ENCODE results near the gene ADAM11.
"Not testable (repeated sequence)": the region's sequence is repeated elsewhere in the genome, so short reads cannot be mapped to it uniquely, and the experiment has no call there.

The ADAM11 gene

DNA sequence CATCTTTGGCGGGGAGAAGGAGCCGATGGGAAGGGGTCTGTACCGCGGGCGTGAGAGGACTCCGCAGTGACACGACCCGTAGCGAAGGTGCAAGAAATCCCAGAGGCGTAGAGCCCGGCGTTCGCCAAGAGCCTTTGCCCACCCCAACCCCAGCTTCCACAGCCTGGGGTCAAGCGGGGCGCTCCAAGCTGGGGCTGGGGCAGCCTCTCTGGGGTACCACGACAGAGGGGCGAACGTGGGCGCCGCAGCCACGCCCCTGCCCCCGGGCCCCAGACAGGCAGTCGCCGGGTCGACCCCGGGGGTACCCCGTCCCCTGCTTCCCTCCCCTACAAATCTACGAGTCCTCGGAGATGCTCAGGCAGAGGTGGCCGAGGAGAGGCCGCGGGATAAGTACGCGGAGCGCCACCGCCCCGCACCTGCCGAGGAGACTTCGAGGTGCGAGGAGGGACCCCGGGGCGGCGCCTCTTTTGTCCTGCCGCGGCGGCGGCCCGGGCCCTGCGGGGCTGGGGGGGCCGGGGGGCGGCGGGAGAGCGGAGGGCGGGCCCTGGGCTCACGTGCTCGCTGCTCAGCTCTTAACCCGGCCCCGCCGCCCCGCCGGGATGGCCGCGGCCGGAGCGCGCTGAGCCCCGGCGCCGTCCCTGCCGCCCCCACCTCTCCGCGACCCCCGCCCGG, at the start of gene ADAM11:
Gene ADAM11, plus strand, starts transcription at position 575 of the 672 bp plus-strand sequence. CDS start 212 bp downstream, outside the sequence.
- no peak for DNase-seq (ENCODE audit: low read depth in 1 of 2, low spot score in 1 of 2)

DNA sequence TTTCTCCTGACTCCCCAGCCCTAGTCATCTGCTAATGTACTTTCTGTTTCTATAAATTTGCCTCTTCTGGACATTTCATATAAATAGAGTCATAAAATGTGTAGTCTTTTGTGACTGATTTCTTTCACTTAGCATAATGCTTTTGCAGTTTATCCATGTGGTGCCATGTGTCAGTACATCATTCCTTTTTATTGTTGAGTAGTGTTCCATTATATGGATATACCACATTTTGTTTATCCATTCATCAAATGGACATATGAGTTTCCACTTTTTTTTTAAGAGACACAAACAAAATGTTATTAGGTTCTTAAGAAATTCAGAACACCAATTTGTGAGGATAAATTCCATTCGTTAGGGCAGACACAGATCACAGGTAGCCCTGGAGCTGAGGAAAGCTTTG, 39.3 kb upstream of the ADAM11 start:
- no peak for DNase-seq (ENCODE audit: low read depth in 1 of 2, low spot score in 1 of 2)

DNA sequence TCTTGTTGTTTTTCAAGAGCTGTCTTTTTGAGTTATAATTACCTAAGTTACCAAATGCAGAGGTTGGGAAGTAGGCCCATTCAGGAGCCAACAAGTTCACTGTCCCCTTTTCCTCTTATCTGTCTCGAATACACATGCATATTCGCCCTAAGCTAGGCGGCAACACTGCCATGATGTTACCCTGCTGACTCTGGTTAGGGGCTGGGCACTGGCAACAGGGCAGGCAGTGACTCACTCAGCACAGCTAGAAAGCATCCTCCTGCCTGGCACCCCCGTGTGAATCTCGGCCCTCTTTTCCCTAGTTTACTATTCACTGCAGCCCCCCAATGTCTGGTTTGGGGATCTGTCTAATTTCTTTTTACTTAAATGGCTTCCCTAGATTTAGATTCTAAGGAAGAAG, 36.5 kb upstream of the ADAM11 start:
- DNase-seq (ENCODE audit: low read depth in 1 of 2, low spot score in 1 of 2), result no peak

DNA sequence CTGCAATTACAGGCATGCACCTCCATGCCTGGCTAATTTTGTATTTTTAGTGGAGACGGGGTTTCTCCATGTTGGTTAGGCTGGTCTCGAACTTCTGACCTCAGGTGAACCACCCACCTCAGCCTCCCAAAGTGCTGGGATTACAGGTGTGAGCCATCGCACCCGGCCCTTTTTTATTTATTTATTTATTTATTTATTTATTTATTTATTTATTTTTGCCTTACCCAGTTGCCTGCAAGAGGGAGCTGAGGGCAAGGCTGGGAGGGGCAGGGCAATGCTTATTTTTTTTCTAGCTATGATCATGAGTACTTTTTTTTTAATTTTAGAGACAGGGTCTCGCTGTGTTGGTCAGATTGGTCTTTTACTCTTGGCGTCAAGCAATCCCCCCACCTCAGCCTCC, 32.7 kb upstream of the ADAM11 start:
- DNase-seq (ENCODE audit: low read depth in 1 of 2, low spot score in 1 of 2), result not testable (repeated sequence)

DNA sequence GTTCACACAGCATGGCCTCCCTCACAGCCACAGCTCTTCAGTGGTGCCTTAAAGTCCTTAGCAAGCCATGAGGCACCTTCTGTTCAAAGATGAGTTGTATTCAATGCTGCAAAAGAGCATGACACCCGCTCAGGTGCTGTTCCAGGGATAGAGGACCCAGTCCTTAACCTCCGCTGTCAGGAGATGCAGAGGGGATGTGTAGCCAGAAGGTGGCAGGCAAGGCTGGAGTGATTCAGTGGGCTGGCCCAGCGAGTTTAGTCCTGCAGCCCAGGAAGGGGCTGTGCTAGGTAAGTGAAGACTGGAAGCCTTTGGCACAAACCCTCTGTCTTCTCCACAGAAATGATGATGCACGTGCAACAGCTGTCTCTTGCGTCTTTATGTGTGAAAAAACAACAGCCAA, 25.0 kb upstream of the ADAM11 start:
- no peak for DNase-seq (ENCODE audit: low read depth in 1 of 2, low spot score in 1 of 2)

DNA sequence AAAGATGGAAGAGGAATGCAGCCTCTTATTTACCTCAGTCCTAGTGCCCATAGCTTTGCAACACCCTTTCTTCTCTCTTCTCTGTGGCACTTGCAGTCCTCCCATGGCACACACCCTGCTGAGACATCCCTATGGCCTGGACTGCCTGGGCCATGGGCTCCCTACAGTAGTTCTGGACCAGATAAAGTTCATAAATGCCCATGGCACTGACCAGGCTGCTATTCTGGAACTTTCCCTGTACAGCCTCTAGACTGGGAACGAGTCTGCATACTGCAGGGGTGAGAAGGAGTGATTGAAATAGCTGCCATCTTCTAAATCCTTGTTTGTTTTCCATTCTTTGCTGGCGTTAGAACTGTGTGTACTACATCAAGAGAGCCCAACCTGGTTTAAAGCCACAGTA, 24.5 kb upstream of the ADAM11 start:
- no peak for DNase-seq (ENCODE audit: low read depth in 1 of 2, low spot score in 1 of 2)

- DNase-seq (ENCODE audit: low read depth in 1 of 2, low spot score in 1 of 2), result no peak
Observed at GRCh38 chr17:44736551-44737240, 22.1 kb upstream of the ADAM11 start.

GRCh38 chr17:44738214-44738906, 20.4 kb upstream of the ADAM11 start:
- DNase-seq (ENCODE audit: low read depth in 1 of 2, low spot score in 1 of 2), result no peak

GRCh38 chr17:44741316-44741715, 17.5 kb upstream of the ADAM11 start:
- no peak for DNase-seq (ENCODE audit: low read depth in 1 of 2, low spot score in 1 of 2)

DNA sequence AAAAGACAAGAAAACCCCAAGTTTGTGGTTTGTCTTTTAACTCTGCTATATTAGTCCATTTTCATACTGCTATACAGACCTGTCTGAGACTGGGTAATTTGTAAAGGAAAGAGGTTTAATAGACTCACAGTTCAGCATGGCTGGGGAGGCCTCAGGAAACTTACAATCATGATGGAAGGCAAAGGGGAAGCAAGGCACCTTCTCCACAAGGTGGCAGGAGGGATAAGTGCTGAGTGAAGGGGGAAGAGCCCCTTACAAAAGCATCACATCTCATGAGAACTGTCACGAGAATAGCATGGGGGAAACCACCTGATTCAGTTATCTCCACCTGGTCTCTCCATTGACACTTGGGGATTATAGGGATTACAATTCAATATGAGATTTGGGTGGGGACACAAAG, 13.5 kb upstream of the ADAM11 start:
- DNase-seq (ENCODE audit: low read depth in 1 of 2, low spot score in 1 of 2), result no peak

DNA sequence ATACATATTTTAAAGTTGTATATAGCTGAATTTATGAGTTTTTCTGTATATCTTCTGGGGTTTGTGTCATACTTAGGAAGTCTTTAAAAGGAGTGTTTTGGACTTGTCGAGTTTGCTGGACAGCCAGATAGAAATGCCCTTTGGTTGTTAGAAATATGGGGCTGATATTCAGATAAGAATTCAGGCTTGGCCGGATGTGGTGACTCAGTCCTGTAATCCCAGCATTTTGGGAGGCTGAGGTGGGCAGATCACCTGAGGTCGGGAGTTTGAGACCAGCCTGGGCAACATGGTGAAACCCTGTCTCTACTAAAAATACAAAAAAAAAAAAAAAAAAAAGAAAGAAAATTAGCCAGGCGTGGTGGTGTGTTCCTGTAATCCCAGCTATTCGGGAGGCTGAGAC, 13.1 kb upstream of the ADAM11 start:
- DNase-seq (ENCODE audit: low read depth in 1 of 2, low spot score in 1 of 2), result not testable (repeated sequence)

DNA sequence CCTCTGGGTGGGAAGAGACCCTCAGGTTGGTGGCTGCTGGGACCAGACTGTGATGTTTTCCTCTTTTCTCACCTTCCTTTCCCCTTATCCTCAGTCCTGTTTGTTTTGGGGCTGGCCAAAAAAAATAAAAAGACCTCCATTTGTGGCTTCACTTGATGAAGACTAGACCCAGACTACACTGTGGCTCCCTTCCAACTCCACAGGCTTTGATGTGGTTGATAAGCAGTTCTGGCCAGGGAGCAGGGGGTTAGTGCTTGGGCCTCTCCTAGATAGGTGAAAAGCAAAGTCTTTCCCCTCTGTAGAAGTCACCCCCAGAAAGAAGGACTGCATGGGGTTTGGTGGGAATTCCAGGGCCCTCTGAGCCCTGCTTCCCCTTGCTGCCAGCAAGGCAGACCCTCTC, 11.2 kb upstream of the ADAM11 start:
- no peak for DNase-seq (ENCODE audit: low read depth in 1 of 2, low spot score in 1 of 2)

GRCh38 chr17:44749076-44749979, 9.5 kb upstream of the ADAM11 start:
- DNase-seq (ENCODE audit: low read depth in 1 of 2, low spot score in 1 of 2), result no peak

DNA sequence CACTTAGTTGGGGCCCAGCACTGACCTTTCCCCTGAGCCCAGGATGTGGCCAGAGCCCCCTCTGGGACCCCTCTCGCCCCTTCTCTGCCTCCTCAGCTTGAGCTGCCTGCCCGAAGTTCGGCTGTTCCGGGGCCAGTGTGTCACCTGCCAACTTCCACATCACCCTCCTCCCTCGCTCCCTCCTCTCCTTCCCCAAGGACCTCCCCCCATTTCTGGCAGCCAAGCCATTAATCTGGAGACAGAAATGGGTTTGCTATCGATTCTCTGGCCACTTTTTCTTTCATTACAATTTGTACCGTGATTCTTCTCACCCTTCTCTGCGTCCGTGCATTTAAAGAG, 8.8 kb upstream of the ADAM11 start:
- DNase-seq (ENCODE audit: low read depth in 1 of 2, low spot score in 1 of 2), result no peak

DNA sequence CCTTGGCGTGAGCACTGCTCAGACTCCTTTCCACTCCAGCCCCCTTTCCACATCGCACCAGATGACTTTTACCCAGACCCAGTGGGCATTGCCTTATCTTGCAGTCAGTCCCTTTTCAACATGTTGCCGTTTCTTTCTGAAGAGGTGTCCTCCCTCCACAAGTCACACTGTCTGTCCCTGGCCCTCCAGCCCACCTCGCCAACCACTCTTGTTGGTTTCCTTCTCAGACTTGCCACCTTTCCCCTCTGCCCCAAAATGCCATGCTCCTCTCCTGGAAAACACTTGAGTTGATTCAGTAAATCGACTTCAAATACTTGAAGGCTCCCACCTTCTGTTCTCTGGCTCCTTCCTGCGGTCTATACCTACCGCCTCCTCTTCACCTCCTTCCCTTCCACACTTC, 7.5 kb upstream of the ADAM11 start:
- no peak for DNase-seq (ENCODE audit: low read depth in 1 of 2, low spot score in 1 of 2)

GRCh38 chr17:44751806-44752205, 7.0 kb upstream of the ADAM11 start:
- DNase-seq (ENCODE audit: low read depth in 1 of 2, low spot score in 1 of 2), result no peak

GRCh38 chr17:44752953-44753861, 5.6 kb upstream of the ADAM11 start:
- no peak for DNase-seq (ENCODE audit: low read depth in 1 of 2, low spot score in 1 of 2)

- DNase-seq (ENCODE audit: low read depth in 1 of 2, low spot score in 1 of 2), result no peak
Observed at GRCh38 chr17:44754276-44754675, 4.5 kb upstream of the ADAM11 start.

DNA sequence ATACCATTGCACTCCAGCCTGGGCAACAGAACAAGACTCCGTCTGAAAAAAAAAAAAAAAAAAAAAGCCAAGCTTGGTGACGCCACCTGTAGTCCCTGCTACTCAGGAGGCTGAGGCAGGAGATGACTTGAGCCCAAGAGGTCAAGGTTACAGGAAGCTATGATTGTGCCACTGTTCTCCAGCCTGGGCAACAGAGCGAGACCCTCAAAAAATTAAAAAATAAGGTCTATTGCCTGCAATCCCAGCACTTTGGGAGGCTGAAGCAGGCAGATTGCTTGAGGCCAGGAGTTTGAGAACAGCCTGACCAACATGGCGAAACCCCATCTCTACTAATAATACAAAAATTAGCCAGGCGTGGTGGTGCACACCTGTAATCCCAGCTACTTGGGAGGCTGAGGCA, 3.6 kb upstream of the ADAM11 start:
- DNase-seq (ENCODE audit: low read depth in 1 of 2, low spot score in 1 of 2), result not testable (repeated sequence)
